NCI-H1694 (cell line): ENCODE data around the gene HIVEP3.
"Not testable (repeated sequence)": the region's sequence is repeated elsewhere in the genome, so short reads cannot be mapped to it uniquely, and the experiment has no call there.

ENCODE experiments used
- DNase-seq: peaks from one replicate; lab custom pipeline; 2025; lab: John Stamatoyannopoulos, UW

HIVEP3 gene

GRCh38 chr1:41712695-41713094, 206.0 kb downstream of the HIVEP3 start:
- DNase-seq, result no peak

- no peak for DNase-seq
These were observed 206.6 kb downstream of the HIVEP3 start for GRCh38 chr1:41712081-41712480.

- no peak for DNase-seq
These were observed 207.1 kb downstream of the HIVEP3 start for GRCh38 chr1:41711581-41711980.

- no peak for DNase-seq
These were observed 207.7 kb downstream of the HIVEP3 start for GRCh38 chr1:41710980-41711379.

- no peak for DNase-seq
These were observed 208.8 kb downstream of the HIVEP3 start for GRCh38 chr1:41709873-41710272.

GRCh38 chr1:41709331-41709730, 209.4 kb downstream of the HIVEP3 start:
- no peak for DNase-seq

GRCh38 chr1:41708332-41708731, 210.4 kb downstream of the HIVEP3 start:
- DNase-seq, result no peak

- DNase-seq, result no peak
These were observed 210.9 kb downstream of the HIVEP3 start for GRCh38 chr1:41707793-41708192.

- DNase-seq, result no peak
These were observed 212.9 kb downstream of the HIVEP3 start for GRCh38 chr1:41705798-41706197.

- peak; percentile 51 for DNase-seq
These were observed 214.5 kb downstream of the HIVEP3 start for GRCh38 chr1:41704196-41704595.

- no peak for DNase-seq
These were observed 216.0 kb downstream of the HIVEP3 start for GRCh38 chr1:41702771-41703170.

GRCh38 chr1:41700986-41701535, 217.7 kb downstream of the HIVEP3 start:
- DNase-seq, result no peak

GRCh38 chr1:41700581-41700980, 218.1 kb downstream of the HIVEP3 start:
- DNase-seq, result peak; percentile 6

- no peak for DNase-seq
These were observed 218.9 kb downstream of the HIVEP3 start for GRCh38 chr1:41699861-41700248.

- no peak for DNase-seq
These were observed 219.5 kb downstream of the HIVEP3 start for GRCh38 chr1:41698916-41699860.

GRCh38 chr1:41696381-41696780, 222.3 kb downstream of the HIVEP3 start:
- DNase-seq, result peak; percentile 80

- DNase-seq, result no peak
These were observed 223.5 kb downstream of the HIVEP3 start for GRCh38 chr1:41695118-41695745.

- not testable (repeated sequence) for DNase-seq
These were observed 226.8 kb downstream of the HIVEP3 start for GRCh38 chr1:41691966-41692365.

GRCh38 chr1:41691424-41691823, 227.3 kb downstream of the HIVEP3 start:
- no peak for DNase-seq

GRCh38 chr1:41690331-41690730, 228.4 kb downstream of the HIVEP3 start:
- no peak for DNase-seq

GRCh38 chr1:41689558-41689981, 229.2 kb downstream of the HIVEP3 start:
- DNase-seq, result no peak

GRCh38 chr1:41689139-41689538, 229.6 kb downstream of the HIVEP3 start:
- DNase-seq, result no peak

GRCh38 chr1:41687007-41687406, 231.7 kb downstream of the HIVEP3 start:
- DNase-seq, result no peak
